K562 treated with DMSO at 1 percent for 24 hours (cell line): ENCODE results near the gene CTAGE15. TPM values are rescaled to one million over a fixed set of nuclear protein-coding genes. Genes with fewer than 3 reads are reported as not detected.

Experiments used
- total RNA-seq: library from RNA; unstranded; fragments of 300-600 nt; gene quantifications from 2 replicates; pipeline ENCODE4 v1.2.3, GENCODE V29; 2022; ENCODE audit warnings: low read depth; ENCODE audit not compliant: insufficient read depth

Gene CTAGE15, protein sequence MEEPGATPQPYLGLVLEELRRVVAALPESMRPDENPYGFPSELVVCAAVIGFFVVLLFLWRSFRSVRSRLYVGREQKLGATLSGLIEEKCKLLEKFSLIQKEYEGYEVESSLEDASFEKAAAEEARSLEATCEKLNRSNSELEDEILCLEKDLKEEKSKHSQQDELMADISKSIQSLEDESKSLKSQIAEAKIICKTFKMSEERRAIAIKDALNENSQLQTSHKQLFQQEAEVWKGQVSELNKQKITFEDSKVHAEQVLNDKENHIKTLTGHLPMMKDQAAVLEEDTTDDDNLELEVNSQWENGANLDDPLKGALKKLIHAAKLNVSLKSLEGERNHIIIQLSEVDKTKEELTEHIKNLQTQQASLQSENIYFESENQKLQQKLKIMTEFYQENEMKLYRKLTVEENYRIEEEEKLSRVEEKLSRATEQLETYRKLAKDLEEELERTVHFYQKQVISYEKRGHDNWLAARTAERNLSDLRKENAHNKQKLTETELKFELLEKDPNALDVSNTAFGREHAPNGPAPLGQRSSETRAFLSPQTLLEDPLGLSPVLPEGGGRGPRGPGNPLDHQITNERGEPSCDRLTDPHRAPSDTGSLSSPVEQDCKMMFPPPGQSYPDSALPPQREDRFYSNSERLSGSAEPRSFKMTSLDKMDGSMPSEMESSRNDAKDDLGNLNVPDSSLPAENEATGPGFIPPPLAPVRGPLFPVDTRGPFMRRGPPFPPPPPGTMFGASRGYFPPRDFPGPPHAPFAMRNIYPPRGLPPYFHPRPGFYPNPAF
- total RNA-seq: 0.16 TPM in 1 of 2 replicates, not detected in the other

DNA sequence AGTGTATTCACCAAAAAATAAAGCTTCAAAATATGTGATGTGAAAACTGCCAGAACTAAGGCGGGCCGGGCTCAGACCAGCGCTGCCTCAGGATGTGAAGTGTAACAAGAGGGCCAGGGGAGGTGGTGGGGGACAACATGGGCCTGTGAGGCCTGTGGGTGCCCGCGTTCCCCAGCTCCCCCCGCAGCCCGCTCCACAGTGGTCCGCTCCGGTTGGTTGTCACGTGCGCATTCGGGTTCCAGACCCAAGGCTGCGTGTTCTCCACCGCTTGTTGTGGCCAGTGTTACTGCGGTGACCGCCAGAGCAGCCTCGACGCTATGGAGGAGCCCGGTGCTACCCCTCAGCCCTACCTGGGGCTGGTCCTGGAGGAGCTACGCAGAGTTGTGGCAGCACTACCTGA lies at the start of gene CTAGE15:
TSS of gene CTAGE15 (plus strand) at position 301 of the 400 bp plus-strand sequence. CDS start at position 318, 17 bp downstream.

DNA sequence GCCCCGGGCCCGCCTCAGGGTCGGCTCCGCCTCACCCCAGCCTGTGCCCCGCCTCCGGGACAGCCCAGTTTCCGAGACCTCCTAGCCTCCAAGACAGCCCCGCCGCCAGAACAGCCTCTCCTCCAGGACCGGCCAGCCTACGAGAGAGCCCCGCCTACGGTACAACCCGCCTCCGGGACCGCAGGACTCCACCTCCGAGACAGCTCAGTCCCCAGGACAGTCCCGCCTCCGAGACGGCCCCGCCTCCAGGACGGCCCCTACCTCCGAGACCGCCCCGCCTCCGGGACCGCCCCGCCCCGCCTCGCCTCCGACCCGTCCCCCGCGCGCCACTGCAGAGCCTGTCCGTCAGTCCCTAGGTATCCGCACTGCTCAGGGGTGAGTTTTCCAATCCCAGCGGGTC lies 49.0 kb downstream of the CTAGE15 start, which contains the start of gene TCAF2:
TSS of gene TCAF2 (plus strand) at position 329 of the 400 bp plus-strand sequence.

Other genes with a start within 250 kb of the CTAGE15 start
- gene FAM131B, start 209.1 kb upstream of the CTAGE15 start, total RNA-seq: not detected in 2 replicates
- 115 and 121 TPM in 2 replicates for gene ZYX, start 190.5 kb upstream of the CTAGE15 start, total RNA-seq
- gene EPHA1, start 162.9 kb upstream of the CTAGE15 start, total RNA-seq: not detected in 2 replicates
- gene TAS2R60, start 128.3 kb upstream of the CTAGE15 start, total RNA-seq: 0.36 and 1.2 TPM in 2 replicates
- gene TAS2R41, start 93.9 kb upstream of the CTAGE15 start, total RNA-seq: not detected in 2 replicates
- gene TCAF2, start 49.2 kb downstream of the CTAGE15 start, total RNA-seq: 7.9 and 10.9 TPM in 2 replicates
- gene CTAGE6, start 185.9 kb downstream of the CTAGE15 start, total RNA-seq: not detected in 2 replicates